Uterine smooth muscle cell (primary cell): Measurements from ENCODE around the gene MYO15A. TPM values are rescaled to one million over a fixed set of nuclear protein-coding genes. Genes with fewer than 3 reads are reported as not detected.

Source experiments
- total RNA-seq: library from RNA; depleted of rRNA; stranded (reverse); fragments of >200 nt; gene quantifications from 2 replicates; pipeline ENCODE4 v1.2.3, GENCODE V29; 2014

The MYO15A gene, protein sequence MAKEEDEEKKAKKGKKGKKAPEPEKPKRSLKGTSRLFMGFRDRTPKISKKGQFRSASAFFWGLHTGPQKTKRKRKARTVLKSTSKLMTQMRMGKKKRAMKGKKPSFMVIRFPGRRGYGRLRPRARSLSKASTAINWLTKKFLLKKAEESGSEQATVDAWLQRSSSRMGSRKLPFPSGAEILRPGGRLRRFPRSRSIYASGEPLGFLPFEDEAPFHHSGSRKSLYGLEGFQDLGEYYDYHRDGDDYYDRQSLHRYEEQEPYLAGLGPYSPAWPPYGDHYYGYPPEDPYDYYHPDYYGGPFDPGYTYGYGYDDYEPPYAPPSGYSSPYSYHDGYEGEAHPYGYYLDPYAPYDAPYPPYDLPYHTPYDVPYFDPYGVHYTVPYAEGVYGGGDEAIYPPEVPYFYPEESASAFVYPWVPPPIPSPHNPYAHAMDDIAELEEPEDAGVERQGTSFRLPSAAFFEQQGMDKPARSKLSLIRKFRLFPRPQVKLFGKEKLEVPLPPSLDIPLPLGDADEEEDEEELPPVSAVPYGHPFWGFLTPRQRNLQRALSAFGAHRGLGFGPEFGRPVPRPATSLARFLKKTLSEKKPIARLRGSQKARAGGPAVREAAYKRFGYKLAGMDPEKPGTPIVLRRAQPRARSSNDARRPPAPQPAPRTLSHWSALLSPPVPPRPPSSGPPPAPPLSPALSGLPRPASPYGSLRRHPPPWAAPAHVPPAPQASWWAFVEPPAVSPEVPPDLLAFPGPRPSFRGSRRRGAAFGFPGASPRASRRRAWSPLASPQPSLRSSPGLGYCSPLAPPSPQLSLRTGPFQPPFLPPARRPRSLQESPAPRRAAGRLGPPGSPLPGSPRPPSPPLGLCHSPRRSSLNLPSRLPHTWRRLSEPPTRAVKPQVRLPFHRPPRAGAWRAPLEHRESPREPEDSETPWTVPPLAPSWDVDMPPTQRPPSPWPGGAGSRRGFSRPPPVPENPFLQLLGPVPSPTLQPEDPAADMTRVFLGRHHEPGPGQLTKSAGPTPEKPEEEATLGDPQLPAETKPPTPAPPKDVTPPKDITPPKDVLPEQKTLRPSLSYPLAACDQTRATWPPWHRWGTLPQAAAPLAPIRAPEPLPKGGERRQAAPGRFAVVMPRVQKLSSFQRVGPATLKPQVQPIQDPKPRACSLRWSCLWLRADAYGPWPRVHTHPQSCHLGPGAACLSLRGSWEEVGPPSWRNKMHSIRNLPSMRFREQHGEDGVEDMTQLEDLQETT (N-terminal part only)
- 0.33 and 0.50 TPM in 2 replicates for total RNA-seq

DNA sequence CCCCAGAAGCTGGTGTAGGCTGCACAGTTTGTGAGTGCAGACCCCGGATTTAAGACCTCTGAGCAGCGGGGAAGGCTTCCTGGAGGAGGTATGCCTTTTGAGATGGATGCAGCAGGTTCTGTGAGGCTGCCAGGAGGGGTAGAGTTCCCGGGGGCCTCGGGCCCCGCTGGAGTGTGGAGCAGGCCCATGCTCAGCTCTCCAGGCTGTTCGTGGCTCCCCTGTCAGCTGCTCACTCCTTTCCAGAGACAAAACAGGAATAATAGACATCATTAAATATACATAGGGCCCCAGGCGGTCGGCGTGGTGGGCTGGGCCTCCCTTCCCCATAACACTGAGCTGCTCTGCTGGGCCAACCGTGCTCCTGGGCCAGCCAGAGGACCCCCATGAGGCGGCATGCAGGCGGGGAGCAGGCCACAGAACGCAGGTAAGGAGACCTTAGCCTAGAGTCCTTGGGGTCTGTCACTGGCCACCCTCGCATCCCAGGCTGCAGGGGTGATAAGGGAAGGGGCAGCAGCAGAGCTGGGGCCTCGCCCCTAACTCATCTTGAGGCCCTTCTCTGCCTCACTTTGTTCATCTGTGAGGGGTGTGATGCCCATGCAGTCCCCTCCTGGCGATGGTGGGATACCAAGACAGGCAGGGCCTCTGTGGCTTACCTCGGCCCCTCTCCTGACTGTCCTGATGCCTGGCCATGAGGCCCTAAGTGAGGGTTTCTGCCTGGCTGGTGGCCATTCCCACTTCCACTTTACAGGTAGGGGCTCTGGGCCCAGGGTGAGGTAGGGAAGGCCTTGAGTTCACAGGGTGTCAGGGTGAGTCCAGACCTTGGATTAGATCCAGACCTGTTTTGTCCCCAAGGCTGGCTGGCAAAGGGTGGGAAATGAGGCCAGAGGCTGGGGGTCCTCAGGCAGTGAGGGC, at the start of gene MYO15A:
MYO15A (plus strand) TSS at position 356 of the 912 bp plus-strand sequence. CDS start 10,045 bp downstream, outside the sequence.

DNA sequence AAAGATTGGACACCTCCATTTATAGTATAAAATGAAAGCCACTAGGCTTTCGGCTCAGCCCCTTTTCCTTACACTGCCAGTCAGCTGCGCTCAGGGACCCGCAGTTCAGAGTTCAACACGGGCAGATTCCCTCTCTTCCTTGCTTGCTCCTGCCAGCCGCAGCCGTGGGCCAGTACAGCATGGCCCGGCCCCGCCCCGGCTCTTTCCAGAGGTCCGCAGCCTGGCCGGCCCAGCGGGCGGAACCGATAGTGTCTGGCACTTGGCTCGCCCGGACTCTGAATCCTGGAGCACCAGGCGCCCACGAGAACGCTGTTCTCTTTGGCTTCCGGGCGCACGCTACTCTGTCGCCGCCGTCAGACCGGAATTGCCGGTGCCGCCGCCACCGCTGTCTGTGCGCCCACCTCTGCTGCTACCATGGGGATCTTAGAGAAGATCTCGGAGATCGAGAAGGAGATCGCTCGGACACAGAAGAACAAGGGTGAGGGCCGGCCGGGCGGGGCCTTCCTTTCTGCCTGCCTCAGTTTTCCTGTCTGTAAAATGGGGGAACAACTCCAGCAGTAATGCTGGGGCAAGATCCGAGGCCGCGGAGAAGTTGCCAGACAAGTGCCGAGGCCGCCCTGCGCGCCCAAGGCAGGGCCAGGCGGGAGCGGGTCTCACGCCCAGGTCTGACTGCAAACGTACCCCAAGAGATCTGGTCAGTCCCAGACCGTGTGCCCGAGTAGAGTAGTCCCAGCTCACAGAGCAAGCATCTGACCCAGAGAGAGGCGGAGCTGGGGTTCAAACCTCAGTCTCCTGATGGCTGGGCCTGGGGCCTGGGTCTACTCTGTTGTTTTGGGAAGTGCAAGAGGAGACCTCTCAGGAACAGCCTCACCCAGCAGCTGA, 20.7 kb upstream of the MYO15A start, which contains the start of gene DRG2:
DRG2 (plus strand) TSS at position 339 of the 882 bp plus-strand sequence; CDS start at position 415, 76 bp downstream.

DNA sequence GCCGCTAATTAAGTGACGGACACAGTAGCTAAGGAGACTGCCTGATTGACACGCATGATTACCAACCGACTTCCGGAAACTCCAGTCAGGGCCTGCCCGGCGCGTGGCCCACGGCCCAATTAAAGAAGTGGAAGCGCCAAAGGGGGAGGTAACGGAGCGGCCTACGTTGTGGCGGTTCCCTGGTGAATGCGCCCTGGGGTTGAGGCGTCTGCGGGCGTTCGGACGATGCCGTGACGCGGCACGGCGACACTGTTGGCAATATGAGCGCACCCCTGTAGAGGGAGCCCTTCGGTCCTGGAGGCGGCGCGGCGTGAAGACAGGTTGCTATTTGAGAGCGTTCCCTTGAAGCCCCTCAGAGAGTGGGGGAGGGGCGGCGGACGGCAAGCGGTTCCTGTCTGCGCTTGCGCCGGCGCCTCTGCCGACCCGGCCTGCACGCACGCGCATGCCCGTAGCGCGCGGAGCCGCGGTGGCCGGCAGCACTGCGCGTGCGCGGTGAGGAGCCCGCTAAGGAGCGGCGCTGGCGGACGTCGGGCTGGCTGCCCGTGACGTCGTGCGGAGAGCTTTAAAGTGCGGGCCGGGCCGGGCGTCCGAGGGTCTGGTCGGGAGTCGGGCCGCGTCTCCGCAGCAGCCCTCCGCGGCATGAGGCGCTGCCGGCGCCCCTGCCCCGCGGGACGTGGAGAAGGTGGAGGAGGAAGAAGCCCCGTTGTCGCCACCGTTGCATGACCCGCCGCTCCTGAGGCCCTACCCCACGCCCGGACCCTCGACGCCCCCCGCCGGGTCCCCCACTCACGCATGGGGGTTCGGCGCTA, 75.0 kb downstream of the MYO15A start, which contains the start of gene ALKBH5:
ALKBH5 (plus strand) TSS at position 495 of the 809 bp plus-strand sequence. CDS start 416 bp downstream, outside the sequence.

DNA sequence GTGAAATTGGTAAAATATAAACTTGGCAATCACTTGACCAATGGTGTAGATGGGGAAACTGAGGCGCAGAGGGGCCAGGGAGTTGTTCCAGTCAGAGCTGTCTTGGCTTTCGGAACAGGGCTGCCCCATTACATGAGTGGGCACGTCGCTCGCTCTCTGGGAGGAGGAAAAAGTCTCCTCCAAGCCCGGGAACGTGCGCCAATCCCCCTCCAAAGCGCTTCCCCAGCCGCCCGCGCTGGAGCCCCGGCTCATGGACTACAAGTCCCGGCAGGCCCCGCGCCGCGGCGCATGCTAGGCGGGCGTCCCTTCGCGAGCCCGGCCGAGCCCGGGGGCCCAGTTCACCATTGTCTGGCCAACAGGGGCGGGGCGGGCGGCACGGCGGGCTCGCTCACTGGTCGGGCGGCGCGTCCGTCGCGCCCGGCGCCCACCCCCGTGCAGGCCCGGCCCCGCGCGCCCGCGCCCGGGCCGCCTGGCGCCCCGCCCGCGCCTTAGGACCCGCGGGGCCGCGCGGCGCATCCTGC, 116.6 kb downstream of the MYO15A start, which contains the start of gene LLGL1:
LLGL1 (plus strand) TSS at position 515 of the 521 bp plus-strand sequence. CDS start 48 bp downstream, outside the sequence.

Other genes with a start within 250 kb of the MYO15A start
- 19.9 and 22.7 TPM in 2 replicates for gene TOM1L2, start 136.4 kb upstream of the MYO15A start, total RNA-seq
- 0.55 and 1.1 TPM in 2 replicates for gene DRC3, start 135.9 kb upstream of the MYO15A start, total RNA-seq
- gene ATPAF2, start 69.6 kb upstream of the MYO15A start, total RNA-seq = 13.6 and 18.1 TPM in 2 replicates
- gene GID4, start 69.3 kb upstream of the MYO15A start, total RNA-seq = 5.1 and 9.0 TPM in 2 replicates
- gene DRG2, start 20.8 kb upstream of the MYO15A start, total RNA-seq = 32.7 and 39.7 TPM in 2 replicates
- gene ALKBH5, start 75.1 kb downstream of the MYO15A start, total RNA-seq = 138 and 151 TPM in 2 replicates
- 40.5 and 47.7 TPM in 2 replicates for gene LLGL1, start 116.9 kb downstream of the MYO15A start, total RNA-seq
- gene FLII, start 150.0 kb downstream of the MYO15A start, total RNA-seq = 445 and 453 TPM in 2 replicates
- 22.4 and 27.1 TPM in 2 replicates for gene MIEF2, start 151.9 kb downstream of the MYO15A start, total RNA-seq
- 29.2 and 38.8 TPM in 2 replicates for gene TOP3A, start 206.2 kb downstream of the MYO15A start, total RNA-seq
- gene SMCR8, start 206.5 kb downstream of the MYO15A start, total RNA-seq = 18.6 and 21.2 TPM in 2 replicates